ENCODE data around the gene DEK. TPM values are rescaled to one million over a fixed set of nuclear protein-coding genes. Genes with fewer than 3 reads are reported as not detected.
"Not testable (repeated sequence)": the region's sequence is repeated elsewhere in the genome, so short reads cannot be mapped to it uniquely, and the experiment has no call there.

Gene DEK
- total and polyA plus RNA-seq, 5 donors: 49.9 to 97.9 (median 88.8) TPM

DNA sequence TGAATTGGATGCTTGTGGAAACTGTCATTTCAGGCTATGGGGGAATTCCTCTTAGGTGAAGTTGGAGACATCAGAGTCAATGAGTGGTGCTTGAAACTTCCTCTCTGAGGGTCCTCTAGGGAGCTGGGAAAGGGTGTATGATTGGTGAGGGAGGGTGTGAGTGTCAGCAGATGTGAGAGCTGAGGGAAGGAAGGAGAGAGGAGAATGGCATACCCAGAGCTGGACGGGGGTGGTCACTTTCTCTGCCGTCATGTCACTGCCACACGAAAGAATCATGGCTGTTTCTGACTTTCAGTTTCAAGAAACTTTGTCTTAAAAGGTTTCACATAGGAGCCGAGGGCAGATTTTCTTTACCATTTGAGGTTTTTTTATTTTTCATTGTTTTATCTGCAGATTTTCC lies 50.3 kb downstream of the DEK start:
- H3K27ac ChIP-seq (ENCODE audit: low read length): no peak overlapping the region
- intact Hi-C loops (cut with DNase I): no loop called here

DNA sequence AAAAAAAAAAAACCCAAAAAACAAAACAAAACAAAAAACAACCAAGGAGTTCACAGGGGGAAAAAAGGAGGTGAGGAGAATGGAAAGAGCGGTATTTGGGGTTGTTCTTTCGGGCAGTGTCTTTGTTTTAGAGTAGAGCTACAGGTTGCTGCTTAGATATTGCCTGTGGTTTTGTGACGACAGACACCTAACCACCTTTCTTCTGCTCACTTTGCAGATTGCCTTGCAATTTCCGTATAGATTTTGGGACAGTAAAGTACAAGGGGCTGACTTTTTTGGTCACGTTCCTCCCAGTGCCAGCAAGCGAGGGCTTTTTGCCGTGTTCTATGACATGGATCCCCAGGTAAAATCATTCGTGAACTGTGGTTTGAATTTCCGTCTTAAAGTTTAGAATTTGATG lies 50.9 kb downstream of the DEK start:
- intact Hi-C loops (cut with DNase I): no loop called here
- H3K9me3 ChIP-seq (ENCODE audit: control insufficient read depth, low read length): no peaks in the 10 kb centered on the region
- H3K27ac ChIP-seq (ENCODE audit: low read length): no peak overlapping the region
- no peak overlapping the region for H3K4me3 ChIP-seq (ENCODE audit: low read length)
- ATAC-seq (no peak), DNase-seq (no peak)
- H3K27me3 ChIP-seq (ENCODE audit: control insufficient read depth, insufficient read depth): no peaks in the 10 kb centered on the region
- no peaks in the 10 kb centered on the region for H3K4me1 ChIP-seq (ENCODE audit: control insufficient read depth, insufficient read depth, low read length)
- WGBS: 96% methylated on average over 9 of the region's 9 CpGs

More for the DNA sequence above, 50.3 kb downstream of the DEK start:
- ATAC-seq (no peak), DNase-seq (no peak)
- H3K9me3 ChIP-seq (ENCODE audit: control insufficient read depth, low read length): no peaks in the 10 kb centered on the region
- H3K27me3 ChIP-seq (ENCODE audit: control insufficient read depth, insufficient read depth): no peaks in the 10 kb centered on the region
- 76% methylated on average over 4 of the region's 4 CpGs for WGBS
- no peak overlapping the region for H3K4me3 ChIP-seq (ENCODE audit: low read length)
- H3K4me1 ChIP-seq (ENCODE audit: control insufficient read depth, insufficient read depth, low read length): no peaks in the 10 kb centered on the region

GRCh38 chr6:18212231-18212630 lies 52.1 kb downstream of the DEK start:
- no peak overlapping the region for H3K4me3 ChIP-seq (ENCODE audit: low read length)
- ATAC-seq (no peak), DNase-seq (no peak)
- intact Hi-C loops (cut with DNase I): no loop called here
- H3K27me3 ChIP-seq (ENCODE audit: control insufficient read depth, insufficient read depth): no peaks in the 10 kb centered on the region
- no peaks in the 10 kb centered on the region for H3K9me3 ChIP-seq (ENCODE audit: control insufficient read depth, low read length)
- H3K4me1 ChIP-seq (ENCODE audit: control insufficient read depth, insufficient read depth, low read length): peaks cover 2% of the 10 kb centered on the region
- H3K27ac ChIP-seq (ENCODE audit: low read length): no peak overlapping the region
- 83% methylated on average over 4 of the region's 4 CpGs for WGBS

GRCh38 chr6:18211338-18211737 lies 53.0 kb downstream of the DEK start:
- no peaks in the 10 kb centered on the region for H3K9me3 ChIP-seq (ENCODE audit: control insufficient read depth, low read length)
- DNase-seq (no peak), ATAC-seq (no peak)
- peaks cover 2% of the 10 kb centered on the region for H3K4me1 ChIP-seq (ENCODE audit: control insufficient read depth, insufficient read depth, low read length)
- H3K4me3 ChIP-seq (ENCODE audit: low read length): no peak overlapping the region
- 96% methylated on average over 6 of the region's 6 CpGs for WGBS
- H3K27ac ChIP-seq (ENCODE audit: low read length): no peak overlapping the region
- intact Hi-C loops (cut with DNase I): no loop called here
- no peaks in the 10 kb centered on the region for H3K27me3 ChIP-seq (ENCODE audit: control insufficient read depth, insufficient read depth)

- intact Hi-C loops (cut with DNase I): no loop called here
- Histone ChIP-seq H3K4me3 (ENCODE audit: low read length) (no peak overlapping the region), H3K27ac (ENCODE audit: low read length) (no peak overlapping the region), H3K9me3 (ENCODE audit: control insufficient read depth, low read length) (no peaks in the 10 kb centered on the region), H3K4me1 (ENCODE audit: control insufficient read depth, insufficient read depth, low read length) (peaks cover 2% of the 10 kb centered on the region), H3K27me3 (ENCODE audit: control insufficient read depth, insufficient read depth) (no peaks in the 10 kb centered on the region)
- DNase-seq (no peak), ATAC-seq (no peak)
- 90% methylated on average over 5 of the region's 5 CpGs for WGBS
Observed at GRCh38 chr6:18210707-18211106, 53.6 kb downstream of the DEK start.

DNA sequence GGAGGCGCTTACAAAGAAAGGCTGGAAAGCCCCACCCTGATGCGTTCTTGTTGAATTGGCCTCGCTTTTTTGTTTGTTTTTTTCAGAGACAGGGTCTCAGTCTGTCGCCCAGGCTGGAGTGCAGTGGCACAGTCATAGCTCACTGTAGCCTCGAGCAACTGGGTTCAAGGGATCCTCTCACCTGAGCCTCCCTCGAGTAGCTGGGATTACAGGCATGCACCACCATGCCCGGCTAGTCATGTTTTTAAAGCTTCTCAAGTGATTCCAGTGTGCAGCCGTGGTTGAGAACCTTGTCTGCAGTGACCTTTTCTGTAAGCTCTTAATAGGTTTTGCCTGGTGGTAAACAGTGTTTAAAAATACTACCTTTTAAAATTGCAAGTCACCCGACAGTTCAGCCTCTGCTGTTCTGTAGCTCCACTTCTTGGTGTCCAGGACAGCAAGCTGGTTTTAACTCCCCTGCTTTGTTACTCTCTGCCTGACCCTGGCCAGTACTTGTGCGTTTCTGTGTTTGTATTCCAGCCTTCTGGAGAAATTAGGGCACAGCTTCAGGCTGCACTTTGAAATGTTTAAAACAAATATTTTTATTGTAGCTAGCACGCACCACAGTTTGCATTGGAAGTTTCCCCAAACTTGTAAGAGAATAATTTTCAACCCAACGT lies 54.7 kb downstream of the DEK start:
- Histone ChIP-seq H3K27me3 (ENCODE audit: control insufficient read depth, insufficient read depth) (no peaks in the 10 kb centered on the region), H3K4me1 (ENCODE audit: control insufficient read depth, insufficient read depth, low read length) (peaks cover 2% of the 10 kb centered on the region), H3K9me3 (ENCODE audit: control insufficient read depth, low read length) (no peaks in the 10 kb centered on the region), H3K4me3 (ENCODE audit: low read length) (no peak overlapping the region), H3K27ac (ENCODE audit: low read length) (peak overlapping the region; percentile 26)
- ATAC-seq (peak; percentile 38 to 54), DNase-seq (no peak)
- intact Hi-C loops (cut with DNase I): no loop called here
- 80% methylated on average over 12 of the region's 12 CpGs for WGBS

GRCh38 chr6:18208778-18209177 lies 55.6 kb downstream of the DEK start:
- H3K27me3 ChIP-seq (ENCODE audit: control insufficient read depth, insufficient read depth); intact Hi-C loops (cut with DNase I); ATAC-seq; DNase-seq; H3K4me3 ChIP-seq (ENCODE audit: low read length); H3K9me3 ChIP-seq (ENCODE audit: control insufficient read depth, low read length); H3K4me1 ChIP-seq (ENCODE audit: control insufficient read depth, insufficient read depth, low read length); H3K27ac ChIP-seq (ENCODE audit: low read length): not testable (repeated sequence)
- WGBS: 97% methylated on average over 9 of the region's 9 CpGs

- 71% methylated on average over 2 of the region's 2 CpGs for WGBS
- no peaks in the 10 kb centered on the region for H3K9me3 ChIP-seq (ENCODE audit: control insufficient read depth, low read length)
- peaks cover 2% of the 10 kb centered on the region for H3K4me1 ChIP-seq (ENCODE audit: control insufficient read depth, insufficient read depth, low read length)
- H3K27me3 ChIP-seq (ENCODE audit: control insufficient read depth, insufficient read depth): no peaks in the 10 kb centered on the region
- intact Hi-C loops (cut with DNase I): no loop called here
- no peak for ATAC-seq
- no peak overlapping the region for H3K4me3 ChIP-seq (ENCODE audit: low read length)
- no peak for DNase-seq
- H3K27ac ChIP-seq (ENCODE audit: low read length): no peak overlapping the region
Observed at GRCh38 chr6:18207949-18208348, 56.4 kb downstream of the DEK start.

DNA sequence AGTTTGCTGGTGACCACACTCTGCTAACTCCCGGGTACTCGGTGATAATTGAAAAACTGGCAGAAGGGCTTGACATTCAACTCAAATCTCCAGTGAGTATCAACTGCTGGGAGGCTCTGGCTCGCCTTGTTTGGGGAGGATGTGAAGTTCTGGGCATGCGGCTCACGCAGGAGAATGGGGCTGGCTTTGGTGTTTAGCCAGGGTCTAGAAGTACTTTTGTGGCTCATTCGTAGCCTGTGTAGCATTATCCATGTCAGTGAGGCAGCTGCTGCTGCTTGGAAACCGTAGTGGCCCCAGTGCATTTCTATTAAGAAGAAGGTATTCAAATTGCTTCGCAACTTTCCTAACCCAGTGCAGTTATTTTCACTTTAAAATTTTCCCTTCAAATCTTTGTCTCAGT lies 56.9 kb downstream of the DEK start:
- no peak for DNase-seq
- WGBS: 72% methylated on average over 8 of the region's 8 CpGs
- intact Hi-C loops (cut with DNase I): no loop called here

DNA sequence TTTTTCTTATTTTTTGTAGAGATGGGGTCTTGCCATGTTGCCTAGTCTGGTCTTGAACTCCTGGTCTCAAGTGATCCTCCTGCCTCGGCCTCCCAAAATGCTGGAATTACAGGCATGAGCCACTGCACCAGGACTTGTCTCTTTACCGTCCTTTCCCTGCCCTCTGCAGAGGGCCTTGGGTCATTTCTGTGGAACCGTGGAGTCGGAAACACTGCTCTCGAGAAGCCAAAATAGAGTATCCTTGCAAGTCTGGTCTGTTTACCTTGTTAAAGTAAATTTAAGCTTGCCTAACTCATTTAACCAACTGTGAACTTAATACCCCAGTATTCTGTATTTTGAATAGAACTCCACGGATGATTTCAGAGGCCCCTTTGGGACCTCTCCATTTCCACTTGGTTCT lies 57.7 kb downstream of the DEK start:
- intact Hi-C loops (cut with DNase I): no loop called here
- Histone ChIP-seq H3K9me3 (ENCODE audit: control insufficient read depth, low read length) (no peaks in the 10 kb centered on the region), H3K4me1 (ENCODE audit: control insufficient read depth, insufficient read depth, low read length) (peaks cover 2% of the 10 kb centered on the region), H3K27ac (ENCODE audit: low read length) (no peak overlapping the region), H3K27me3 (ENCODE audit: control insufficient read depth, insufficient read depth) (no peaks in the 10 kb centered on the region), H3K4me3 (ENCODE audit: low read length) (no peak overlapping the region)
- WGBS: 94% methylated on average over 6 of the region's 6 CpGs
- ATAC-seq (no peak), DNase-seq (no peak)

More for the DNA sequence above, 56.9 kb downstream of the DEK start:
- no peak overlapping the region for H3K27ac ChIP-seq (ENCODE audit: low read length)
- peaks cover 2% of the 10 kb centered on the region for H3K4me1 ChIP-seq (ENCODE audit: control insufficient read depth, insufficient read depth, low read length)
- no peaks in the 10 kb centered on the region for H3K9me3 ChIP-seq (ENCODE audit: control insufficient read depth, low read length)
- H3K27me3 ChIP-seq (ENCODE audit: control insufficient read depth, insufficient read depth): no peaks in the 10 kb centered on the region
- no peak overlapping the region for H3K4me3 ChIP-seq (ENCODE audit: low read length)
- ATAC-seq: peak in 1 of 2 donors; percentile 33

GRCh38 chr6:18204691-18205090 lies 59.6 kb downstream of the DEK start:
- intact Hi-C loops (cut with DNase I): no loop called here
- Histone ChIP-seq H3K4me3 (ENCODE audit: low read length) (no peak overlapping the region), H3K27me3 (ENCODE audit: control insufficient read depth, insufficient read depth) (no peaks in the 10 kb centered on the region), H3K9me3 (ENCODE audit: control insufficient read depth, low read length) (no peaks in the 10 kb centered on the region), H3K4me1 (ENCODE audit: control insufficient read depth, insufficient read depth, low read length) (peaks cover 2% of the 10 kb centered on the region), H3K27ac (ENCODE audit: low read length) (no peak overlapping the region)
- ATAC-seq (no peak), DNase-seq (no peak)
- WGBS: 71% methylated on average over 8 of the region's 8 CpGs

- DNase-seq: no peak
- WGBS: 86% methylated on average over 6 of the region's 6 CpGs
- Histone ChIP-seq H3K4me3 (ENCODE audit: low read length) (no peak overlapping the region), H3K27ac (ENCODE audit: low read length) (no peak overlapping the region), H3K9me3 (ENCODE audit: control insufficient read depth, low read length) (no peaks in the 10 kb centered on the region), H3K27me3 (ENCODE audit: control insufficient read depth, insufficient read depth) (no peaks in the 10 kb centered on the region), H3K4me1 (ENCODE audit: control insufficient read depth, insufficient read depth, low read length) (peaks cover 2% of the 10 kb centered on the region)
- intact Hi-C loops (cut with DNase I): no loop called here
- no peak for ATAC-seq
Observed at GRCh38 chr6:18203786-18204185, 60.5 kb downstream of the DEK start.
